HG02623 (cell line): ENCODE results near the gene DNAI2.

Experiments used
- ATAC-seq: cut with Tn5 transposase; IDR thresholded peaks from one replicate; pipeline ENCODE4 v1.9.1; 2021; ENCODE audit warnings: moderate library complexity; ENCODE audit not compliant: unreplicated experiment

DNAI2 gene

GRCh38 chr17:74274060-74274708 lies at the start of gene DNAI2:
TSS of gene DNAI2 (plus strand) at chr17:74274234. CDS start at chr17:74281818, 7,584 bp downstream.
- no peak for ATAC-seq

GRCh38 chr17:74224959-74225725 lies 48.9 kb upstream of the DNAI2 start:
- no peak for ATAC-seq

- ATAC-seq, result no peak
These were observed 47.8 kb upstream of the DNAI2 start for GRCh38 chr17:74226252-74226651.

- ATAC-seq, result no peak
These were observed 46.6 kb upstream of the DNAI2 start for GRCh38 chr17:74227271-74228080.

- no peak for ATAC-seq
These were observed 45.6 kb upstream of the DNAI2 start for GRCh38 chr17:74228306-74228978.

- no peak for ATAC-seq
These were observed 43.1 kb upstream of the DNAI2 start for GRCh38 chr17:74230896-74231295.

GRCh38 chr17:74231928-74232907 lies 41.8 kb upstream of the DNAI2 start:
- no peak for ATAC-seq

- ATAC-seq, result no peak
These were observed 40.1 kb upstream of the DNAI2 start for GRCh38 chr17:74233937-74234336.

- ATAC-seq, result no peak
These were observed 39.5 kb upstream of the DNAI2 start for GRCh38 chr17:74234486-74234885.

- no peak for ATAC-seq
These were observed 38.9 kb upstream of the DNAI2 start for GRCh38 chr17:74235040-74235581.

- ATAC-seq, result no peak
These were observed 38.1 kb upstream of the DNAI2 start for GRCh38 chr17:74235911-74236371.

GRCh38 chr17:74237321-74237720 lies 36.7 kb upstream of the DNAI2 start:
- ATAC-seq, result no peak

- ATAC-seq, result no peak
These were observed 34.9 kb upstream of the DNAI2 start for GRCh38 chr17:74239172-74239571.

- ATAC-seq, result no peak
These were observed 33.3 kb upstream of the DNAI2 start for GRCh38 chr17:74240618-74241205.

GRCh38 chr17:74241431-74241830 lies 32.6 kb upstream of the DNAI2 start:
- ATAC-seq, result no peak

GRCh38 chr17:74241847-74242246 lies 32.2 kb upstream of the DNAI2 start:
- ATAC-seq, result no peak

GRCh38 chr17:74243013-74243755 lies 30.9 kb upstream of the DNAI2 start:
- ATAC-seq, result no peak

GRCh38 chr17:74244128-74244527 lies 29.9 kb upstream of the DNAI2 start:
- ATAC-seq, result no peak
